Keratinocyte (primary cell): Measurements from ENCODE around the gene HOXB9. TPM values are rescaled to one million over a fixed set of nuclear protein-coding genes. Genes with fewer than 3 reads are reported as not detected.

ENCODE experiments used
- DNase-seq: peaks from one replicate; pipeline ENCODE4 v3.0.0-alpha.2; 2011; ENCODE audit warnings: low read depth, missing footprints, low spot score
- FAIRE-seq: peaks from 2 replicates; lab custom pipeline; 2011; peaks lifted over from hg19 to GRCh38; lab: Jason Lieb, UNC
- H2AFZ ChIP-seq: 2 replicates; pipeline ENCODE4 v1.6.0; 2012; ENCODE audit warnings: low read length, control low read depth, inconsistent platforms; ENCODE audit not compliant: control insufficient read depth
- H3K27ac ChIP-seq: 2 replicates; pipeline ENCODE4 v1.5.1; 2011; ENCODE audit warnings: low read length; ENCODE audit not compliant: control insufficient read depth, insufficient read depth
- H3K27me3 ChIP-seq: 3 replicates; pipeline ENCODE4 v1.6.0; 2011; ENCODE audit warnings: low read length; ENCODE audit not compliant: control insufficient read depth, insufficient read depth; ENCODE audit errors: extremely low read depth
- H3K36me3 ChIP-seq, 2 experiments: 2 replicates in 1 of 2; 3 replicates in 1 of 2; pipeline ENCODE4 v1.5.1; 2011; ENCODE audit warnings: low read length in 2 of 2, mild to moderate bottlenecking in 1 of 2; ENCODE audit not compliant: control insufficient read depth in 2 of 2, insufficient read depth in 2 of 2; ENCODE audit errors: extremely low read depth in 1 of 2
- H3K4me1 ChIP-seq: 3 replicates; pipeline ENCODE4 v1.5.1; 2011; ENCODE audit warnings: low read length; ENCODE audit not compliant: control insufficient read depth, insufficient read depth; ENCODE audit errors: extremely low read depth
- H3K4me2 ChIP-seq: 3 replicates; pipeline ENCODE4 v1.6.0; 2011; ENCODE audit warnings: low read depth, low read length; ENCODE audit not compliant: control insufficient read depth, insufficient read depth; ENCODE audit errors: extremely low read depth
- H3K4me3 ChIP-seq, 3 experiments: fragments of 200-600 bp in 1 of 3; sonication (generic) in 1 of 3; 2 replicates in 2 of 3; 3 replicates in 1 of 3; pipeline ENCODE4 v1.5.1; 2011 to 2016; ENCODE audit warnings: low read length in 3 of 3, mild to moderate bottlenecking in 3 of 3, control low read depth in 2 of 3, inconsistent platforms in 1 of 3, low read depth in 1 of 3, mixed read lengths in 1 of 3, mixed run types in 1 of 3, moderate library complexity in 1 of 3; ENCODE audit not compliant: control insufficient read depth in 2 of 3, insufficient read depth in 2 of 3; ENCODE audit errors: extremely low read depth in 1 of 3
- H3K79me2 ChIP-seq: 2 replicates; pipeline ENCODE4 v1.6.0; 2012; ENCODE audit warnings: low read length; ENCODE audit not compliant: control insufficient read depth, insufficient read depth
- H3K9ac ChIP-seq: 3 replicates; pipeline ENCODE4 v1.6.0; 2011; ENCODE audit warnings: low read length; ENCODE audit not compliant: control insufficient read depth, insufficient read depth; ENCODE audit errors: extremely low read depth
- H3K9me1 ChIP-seq: 3 replicates; pipeline ENCODE4 v1.6.0; 2011; ENCODE audit warnings: low read length; ENCODE audit not compliant: control insufficient read depth, insufficient read depth; ENCODE audit errors: extremely low read depth
- H3K9me3 ChIP-seq: 2 replicates; pipeline ENCODE4 v1.5.1; 2012; ENCODE audit warnings: low read depth, low read length; ENCODE audit not compliant: control insufficient read depth
- H4K20me1 ChIP-seq: 3 replicates; pipeline ENCODE4 v1.6.0; 2011; ENCODE audit warnings: low read length; ENCODE audit not compliant: control insufficient read depth, insufficient read depth; ENCODE audit errors: extremely low read depth
- CTCF ChIP-seq, 3 experiments: IDR thresholded peaks in 1 of 3; conservative IDR thresholded peaks in 1 of 3; optimal IDR thresholded peaks in 1 of 3; 2 replicates in 2 of 3; 3 replicates in 1 of 3; pipeline versions ENCODE3 to v1.5.1; 2011; ENCODE audit warnings: low read length in 3 of 3, mild to moderate bottlenecking in 3 of 3, moderate library complexity in 2 of 3, control low read depth in 1 of 3, inconsistent platforms in 1 of 3; ENCODE audit not compliant: insufficient read depth in 2 of 3; ENCODE audit errors: extremely low read depth in 1 of 3
- EZH2 ChIP-seq: IDR thresholded peaks from one replicate; pipeline ENCODE4 v1.6.1; 2012; ENCODE audit warnings: inconsistent platforms, mild to moderate bottlenecking, low read length, moderate library complexity
- dilution Hi-C: fragments of 300-500 bp; cut with MboI; formaldehyde crosslinking; loops from one replicate; pipeline ENCODE4 v1.7.0; 2020; ENCODE audit warnings: low sequenced_read_pairs; ENCODE audit not compliant: extremely low pct_ligation_motif_present
- polyA plus RNA-seq, 5 experiments: library from polyadenylated mRNA; depleted of rRNA in 3 of 5; stranded (reverse) in 3 of 5; stranded (forward) in 1 of 5; unstranded in 1 of 5; fragments of >200 nt; gene quantifications; 1 replicate in 1 of 5; 2 replicates in 3 of 5; 3 replicates in 1 of 5; pipeline versions ENCODE4 v1.2.1 to v1.2.3, GENCODE V29; 2011 to 2012; ENCODE audit warnings: missing spikeins in 2 of 5, low read depth in 1 of 5, low replicate concordance in 1 of 5

Gene HOXB9
- polyA plus RNA-seq, 1 donor (not counting 4 experiments of a cell fraction or from before 2014, with no cell fraction given) = 0.03 TPM

- Histone ChIP-seq H3K9ac (peak overlapping the region; percentile 69), H3K4me1 (peaks cover 8% of the 10 kb centered on the region), H3K9me3 (no peaks in the 10 kb centered on the region), H3K27ac (no peak overlapping the region), H4K20me1 (no peaks in the 10 kb centered on the region), H3K36me3 (no peaks in the 10 kb centered on the region), H3K4me3 (peak overlapping the region; percentile 51 to 78 (median 67)), H3K27me3 (peaks cover 90% of the 10 kb centered on the region), H3K79me2 (no peaks in the 10 kb centered on the region), H3K9me1 (peaks cover 2% of the 10 kb centered on the region), H3K4me2 (peak overlapping the region; percentile 90), H2AFZ (peak overlapping the region; percentile 84)
- TF ChIP-seq CTCF (optimal IDR thresholded peaks at IDR 0.05 in 1 of 3, IDR thresholded peaks at IDR 0.05 in 1 of 3, conservative IDR thresholded peaks at IDR 0.05 in 1 of 3; ENCODE audit: extremely low read depth in 1 of 3, insufficient read depth in 2 of 3, low read length in 3 of 3) = no peak
- TF ChIP-seq EZH2 = no peak
- dilution Hi-C loops = no loop called here
- no peak for FAIRE-seq
- DNase-seq = no peak
Measured at GRCh38 chr17:48611213-48611612, 14.9 kb downstream of the HOXB9 start.

- Histone ChIP-seq H2AFZ (peak within 1 kb of the TSS; percentile 84), H3K36me3 (no peaks in the 10 kb centered on the region), H3K79me2 (no peaks in the 10 kb centered on the region), H3K9me1 (no peaks in the 10 kb centered on the region), H3K4me3 (peak within 1 kb of the TSS; percentile 51 to 78 (median 67)), H4K20me1 (no peaks in the 10 kb centered on the region), H3K27me3 (peaks cover 90% of the 10 kb centered on the region), H3K27ac (peak within 1 kb of the TSS; percentile 2), H3K4me2 (peak within 1 kb of the TSS; percentile 90), H3K9me3 (no peaks in the 10 kb centered on the region), H3K9ac (peak within 1 kb of the TSS; percentile 69), H3K4me1 (peaks cover 8% of the 10 kb centered on the region)
- peak; percentile 52 for TF ChIP-seq EZH2
- TF ChIP-seq CTCF (optimal IDR thresholded peaks at IDR 0.05 in 1 of 3, IDR thresholded peaks at IDR 0.05 in 1 of 3, conservative IDR thresholded peaks at IDR 0.05 in 1 of 3; ENCODE audit: extremely low read depth in 1 of 3, insufficient read depth in 2 of 3, low read length in 3 of 3) = no peak
- dilution Hi-C loops = no loop called here
- no peak for DNase-seq
- FAIRE-seq = no peak
Measured at GRCh38 chr17:48610282-48611211, 15.6 kb downstream of the HOXB9 start, which contains the start of gene HOXB7. HOXB7 (minus strand) TSS chr17:48611017; CDS start chr17:48610918, 99 bp downstream.
